AG09309 (cell line): ENCODE measurements around the gene SNAP23.

Experiments
- DNase-seq: peaks from one replicate; pipeline ENCODE4 v3.0.0-alpha.2; 2010; ENCODE audit warnings: low read depth
- H3K4me3 ChIP-seq: 2 replicates; pipeline ENCODE4 v1.5.1; 2011; ENCODE audit warnings: mild to moderate bottlenecking, low read depth, low read length, moderate library complexity; ENCODE audit not compliant: control insufficient read depth
- TF ChIP-seq, protein P1 (sequence below): IDR thresholded peaks from 2 replicates; pipeline ENCODE4 v1.5.1; 2011; ENCODE audit warnings: mild to moderate bottlenecking, low read depth, low read length, inconsistent platforms; ENCODE audit not compliant: insufficient read depth, control insufficient read depth; ENCODE audit errors: missing control alignments

The SNAP23 gene

GRCh38 chr15:42456531-42456930 lies 38.9 kb upstream of the SNAP23 start:
- TF ChIP-seq, protein P1, sequence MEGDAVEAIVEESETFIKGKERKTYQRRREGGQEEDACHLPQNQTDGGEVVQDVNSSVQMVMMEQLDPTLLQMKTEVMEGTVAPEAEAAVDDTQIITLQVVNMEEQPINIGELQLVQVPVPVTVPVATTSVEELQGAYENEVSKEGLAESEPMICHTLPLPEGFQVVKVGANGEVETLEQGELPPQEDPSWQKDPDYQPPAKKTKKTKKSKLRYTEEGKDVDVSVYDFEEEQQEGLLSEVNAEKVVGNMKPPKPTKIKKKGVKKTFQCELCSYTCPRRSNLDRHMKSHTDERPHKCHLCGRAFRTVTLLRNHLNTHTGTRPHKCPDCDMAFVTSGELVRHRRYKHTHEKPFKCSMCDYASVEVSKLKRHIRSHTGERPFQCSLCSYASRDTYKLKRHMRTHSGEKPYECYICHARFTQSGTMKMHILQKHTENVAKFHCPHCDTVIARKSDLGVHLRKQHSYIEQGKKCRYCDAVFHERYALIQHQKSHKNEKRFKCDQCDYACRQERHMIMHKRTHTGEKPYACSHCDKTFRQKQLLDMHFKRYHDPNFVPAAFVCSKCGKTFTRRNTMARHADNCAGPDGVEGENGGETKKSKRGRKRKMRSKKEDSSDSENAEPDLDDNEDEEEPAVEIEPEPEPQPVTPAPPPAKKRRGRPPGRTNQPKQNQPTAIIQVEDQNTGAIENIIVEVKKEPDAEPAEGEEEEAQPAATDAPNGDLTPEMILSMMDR = no peak
- no peak overlapping the region for H3K4me3 ChIP-seq
- DNase-seq = no peak

GRCh38 chr15:42456971-42457370 lies 38.5 kb upstream of the SNAP23 start:
- no peak for DNase-seq
- H3K4me3 ChIP-seq = no peak overlapping the region; the same call in 1 of the 2 replicates
- TF ChIP-seq, protein P1 = no peak

DNA sequence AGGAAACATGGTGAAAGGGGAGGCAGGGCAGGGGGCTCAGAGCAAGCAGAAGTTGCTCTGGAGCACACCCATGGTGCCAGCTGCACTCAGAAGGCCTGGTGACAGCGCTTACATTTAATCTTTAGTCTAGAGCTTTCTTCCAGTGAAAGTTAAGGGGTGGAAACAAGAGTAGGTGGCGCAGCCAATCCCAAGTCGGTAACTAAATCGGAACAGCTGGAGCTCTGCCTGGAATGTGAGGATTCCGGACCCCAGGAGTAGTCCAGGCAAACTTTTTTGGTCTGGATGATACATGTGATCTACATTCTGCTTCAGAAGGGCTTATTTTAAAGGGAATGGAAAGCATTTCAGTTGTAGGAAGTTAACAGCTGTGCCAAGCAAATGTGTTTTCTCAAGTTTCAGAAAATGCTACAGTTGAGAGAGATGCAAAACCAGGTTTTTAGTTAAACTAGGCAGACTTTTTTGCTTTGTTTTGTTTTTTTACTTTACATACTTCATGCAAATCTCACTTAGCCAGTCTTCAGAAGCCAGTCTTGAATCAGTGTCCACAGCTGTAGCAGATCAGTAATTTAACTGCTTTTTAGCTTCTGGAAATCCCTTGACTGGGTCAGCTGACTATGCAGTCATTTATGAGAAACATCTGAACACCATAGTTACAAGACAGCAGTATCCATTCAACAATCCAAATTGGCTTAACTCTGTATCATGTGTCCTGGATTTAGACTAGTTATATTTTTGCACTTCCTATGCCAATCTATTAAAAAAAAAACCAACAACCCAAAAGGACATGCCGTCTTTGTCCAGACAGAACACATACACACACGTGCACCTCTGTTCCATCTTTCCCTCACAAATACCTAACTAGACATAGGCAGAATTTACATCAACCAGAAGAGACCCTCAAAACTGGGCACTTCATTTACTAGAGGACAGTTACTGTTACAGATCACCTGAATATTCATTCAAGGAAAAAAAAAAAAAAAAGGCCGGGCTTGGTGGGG lies 37.7 kb upstream of the SNAP23 start:
- TF ChIP-seq, protein P1 = no peak
- DNase-seq = peak; percentile 80
- no peak overlapping the region; the same call in 1 of the 2 replicates for H3K4me3 ChIP-seq

- DNase-seq = no peak
- no peak overlapping the region for H3K4me3 ChIP-seq
- TF ChIP-seq, protein P1 = no peak
Measured at GRCh38 chr15:42461261-42461660, 34.2 kb upstream of the SNAP23 start.

DNA sequence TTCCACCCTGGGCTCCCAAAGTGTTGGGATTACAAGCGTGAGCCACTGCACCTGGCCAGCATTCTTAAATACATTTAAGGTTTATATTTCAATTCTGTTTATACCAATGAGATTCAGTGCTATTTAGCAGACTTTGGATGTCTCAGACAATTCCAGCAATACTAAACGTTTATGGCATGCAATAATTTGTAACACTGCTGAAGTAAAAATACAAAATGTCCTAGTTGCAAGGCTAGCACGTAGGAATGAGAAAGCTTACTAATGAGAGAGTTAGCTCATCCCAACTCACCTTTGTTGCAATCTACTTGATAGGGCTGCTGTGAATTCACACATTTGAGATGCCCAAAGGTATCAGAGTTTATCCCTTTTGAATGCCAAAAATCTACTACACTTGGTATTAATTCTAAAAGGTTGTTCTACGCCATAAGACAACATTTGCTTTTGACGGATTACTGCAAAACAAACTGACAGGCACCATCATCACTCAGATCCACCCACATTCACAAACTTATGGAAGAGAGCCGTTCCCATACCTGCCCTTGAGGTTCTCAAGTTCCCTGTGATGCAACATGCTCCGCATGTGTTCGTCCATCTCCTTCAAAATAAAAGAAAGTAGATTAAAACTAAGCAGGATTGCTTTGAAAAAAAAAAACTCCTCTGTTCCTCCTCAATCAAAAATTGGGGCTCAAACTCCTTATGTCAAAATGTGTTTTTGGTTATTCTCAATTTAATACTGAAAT lies 29.7 kb upstream of the SNAP23 start:
- TF ChIP-seq, protein P1 = no peak
- DNase-seq = no peak
- no peak overlapping the region for H3K4me3 ChIP-seq

GRCh38 chr15:42471002-42471401 lies 24.4 kb upstream of the SNAP23 start:
- no peak for DNase-seq
- TF ChIP-seq, protein P1 = no peak
- no peak overlapping the region for H3K4me3 ChIP-seq
